Parathyroid adenoma (tissue), 2 donors: ENCODE measurements around the gene SPTBN2.

Source experiments
- H2AFZ ChIP-seq: fragments of 300-600 bp; sonication (generic); one replicate; pipeline ENCODE4 v1.7.0; 2017; ENCODE audit warnings: antibody characterized with exemption, mild to moderate bottlenecking
- H3K27ac ChIP-seq: fragments of 300-600 bp; sonication (generic); one replicate; pipeline ENCODE4 v1.7.0; 2017
- H3K27me3 ChIP-seq: fragments of 300-600 bp; sonication (generic); one replicate; pipeline ENCODE4 v1.7.0; 2017; ENCODE audit warnings: low read length; ENCODE audit not compliant: control insufficient read depth, insufficient read depth
- H3K36me3 ChIP-seq: fragments of 300-600 bp; sonication (generic); one replicate; pipeline ENCODE4 v1.7.0; 2017; ENCODE audit warnings: low read length; ENCODE audit not compliant: control insufficient read depth, insufficient read depth
- H3K4me1 ChIP-seq: fragments of 300-600 bp; sonication (generic); one replicate; pipeline ENCODE4 v1.7.0; 2017; ENCODE audit warnings: control low read depth
- H3K4me2 ChIP-seq: fragments of 300-600 bp; sonication (generic); one replicate; pipeline ENCODE4 v1.7.0; 2017; ENCODE audit warnings: low read length
- H3K4me3 ChIP-seq: fragments of 300-600 bp; sonication (generic); one replicate; pipeline ENCODE4 v1.7.0; 2017; ENCODE audit warnings: low read depth, low read length
- H3K79me2 ChIP-seq: fragments of 300-600 bp; sonication (generic); one replicate; pipeline ENCODE4 v1.7.0; 2017; ENCODE audit warnings: control low read depth
- H3K9ac ChIP-seq: fragments of 300-600 bp; sonication (generic); one replicate; pipeline ENCODE4 v1.7.0; 2017; ENCODE audit warnings: mild to moderate bottlenecking
- H3K9me3 ChIP-seq: fragments of 300-600 bp; sonication (generic); one replicate; pipeline ENCODE4 v1.7.0; 2017; ENCODE audit warnings: low read length; ENCODE audit not compliant: control insufficient read depth
- CTCF ChIP-seq: fragments of 300-600 bp; sonication (generic); IDR thresholded peaks from one replicate; pipeline ENCODE4 v1.7.0; 2017; ENCODE audit warnings: antibody characterized with exemption, mild to moderate bottlenecking
- donor health status: primary hyperparathyroidism.

Gene SPTBN2

GRCh38 chr11:66691311-66691980 lies 37.6 kb downstream of the SPTBN2 start:
- H3K79me2 ChIP-seq = no peaks in the 10 kb centered on the region
- H3K27ac ChIP-seq = no peak overlapping the region
- no peak overlapping the region for H2AFZ ChIP-seq
- H3K36me3 ChIP-seq = no peaks in the 10 kb centered on the region
- H3K9ac ChIP-seq = no peak overlapping the region
- no peaks in the 10 kb centered on the region for H3K27me3 ChIP-seq
- no peak overlapping the region for H3K4me2 ChIP-seq
- no peak overlapping the region for H3K4me3 ChIP-seq
- TF ChIP-seq CTCF = no peak
- H3K9me3 ChIP-seq = no peaks in the 10 kb centered on the region
- H3K4me1 ChIP-seq = no peaks in the 10 kb centered on the region

GRCh38 chr11:66689661-66690590 lies 39.1 kb downstream of the SPTBN2 start:
- H3K4me2 ChIP-seq = no peak overlapping the region

DNA sequence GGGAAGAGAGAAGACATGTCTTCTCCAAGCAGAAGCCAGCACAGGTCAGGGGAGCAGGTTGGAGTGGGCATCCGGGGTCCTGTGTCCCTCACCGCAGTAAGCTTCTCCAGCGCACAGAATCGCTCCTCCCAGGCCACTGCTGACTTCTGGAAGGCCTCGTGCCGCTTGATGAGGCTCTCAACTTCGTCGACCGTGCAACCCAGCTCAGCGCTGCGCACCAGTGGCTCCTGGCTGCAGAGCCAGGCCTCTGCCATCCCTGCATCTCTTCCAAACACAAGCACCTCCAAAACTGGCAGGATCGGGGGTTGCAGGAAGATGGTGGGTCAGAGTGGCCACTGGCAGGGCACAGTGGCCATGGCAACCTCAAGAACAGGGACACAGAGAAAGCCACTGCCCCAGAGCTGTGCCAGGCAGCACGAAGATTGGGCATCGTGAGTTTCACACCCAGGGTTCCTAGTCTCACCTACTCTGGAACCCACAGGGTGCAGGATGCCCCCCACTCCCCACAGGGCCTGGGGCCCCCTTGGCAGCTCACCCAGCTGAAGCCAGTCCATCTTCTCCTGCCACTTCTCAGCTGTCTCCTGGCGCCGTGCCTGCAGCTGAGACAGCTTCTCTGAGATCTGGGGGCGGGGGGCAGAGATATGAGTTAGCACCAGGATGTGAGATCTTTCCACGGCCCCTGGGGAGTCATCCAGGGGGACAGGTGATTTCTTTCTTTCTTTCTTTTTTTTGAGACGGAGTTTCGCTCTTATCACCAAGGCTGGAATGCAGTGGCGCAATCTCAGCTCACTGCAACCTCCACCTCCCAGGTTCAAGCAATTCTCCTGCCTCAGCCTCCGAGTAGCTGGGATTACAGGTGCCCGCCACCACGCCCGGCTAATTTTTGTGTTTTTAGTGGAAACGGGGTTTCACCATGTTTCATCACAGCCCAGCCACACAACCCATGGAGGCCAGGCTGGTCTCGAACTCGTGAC lies 40.2 kb downstream of the SPTBN2 start:
- H3K4me1 ChIP-seq = no peaks in the 10 kb centered on the region
- H3K27me3 ChIP-seq = no peaks in the 10 kb centered on the region
- no peak for TF ChIP-seq CTCF
- H3K9ac ChIP-seq = no peak overlapping the region
- no peak overlapping the region for H3K4me2 ChIP-seq
- H2AFZ ChIP-seq = no peak overlapping the region
- no peaks in the 10 kb centered on the region for H3K9me3 ChIP-seq
- H3K36me3 ChIP-seq = no peaks in the 10 kb centered on the region
- H3K4me3 ChIP-seq = no peak overlapping the region
- H3K79me2 ChIP-seq = no peaks in the 10 kb centered on the region
- H3K27ac ChIP-seq = no peak overlapping the region

More at GRCh38 chr11:66689661-66690590, 39.1 kb downstream of the SPTBN2 start:
- H3K79me2 ChIP-seq = no peaks in the 10 kb centered on the region
- no peak overlapping the region for H3K27ac ChIP-seq
- no peak overlapping the region for H3K4me3 ChIP-seq
- H3K36me3 ChIP-seq = no peaks in the 10 kb centered on the region
- H3K4me1 ChIP-seq = no peaks in the 10 kb centered on the region
- H2AFZ ChIP-seq = no peak overlapping the region
- no peaks in the 10 kb centered on the region for H3K27me3 ChIP-seq
- no peak for TF ChIP-seq CTCF
- no peak overlapping the region for H3K9ac ChIP-seq
- H3K9me3 ChIP-seq = no peaks in the 10 kb centered on the region

DNA sequence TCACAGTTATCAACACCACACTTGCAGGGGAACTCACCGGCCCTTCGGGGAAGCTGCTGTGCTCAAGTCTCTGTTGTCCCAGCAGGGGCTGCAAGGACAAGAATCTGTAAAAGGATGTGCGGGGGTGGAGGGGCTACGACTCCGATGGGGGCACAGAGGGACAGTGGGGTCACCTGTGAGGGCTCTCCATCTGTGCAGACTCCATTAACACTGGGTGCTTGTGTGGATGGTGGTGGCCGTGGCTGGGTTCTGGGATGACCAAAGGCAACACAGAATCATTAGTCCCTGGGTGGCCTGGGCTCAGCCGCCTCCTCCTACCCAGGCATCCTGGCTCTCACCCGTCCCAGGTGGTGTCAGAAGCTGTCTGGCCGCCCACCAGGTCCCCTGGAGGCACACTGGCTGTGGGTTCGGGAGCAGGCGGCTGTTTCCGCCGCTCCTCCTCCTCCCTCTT lies 41.2 kb downstream of the SPTBN2 start:
- no peak overlapping the region for H3K9ac ChIP-seq
- no peaks in the 10 kb centered on the region for H3K9me3 ChIP-seq
- no peaks in the 10 kb centered on the region for H3K4me1 ChIP-seq
- no peaks in the 10 kb centered on the region for H3K36me3 ChIP-seq
- H3K79me2 ChIP-seq = no peaks in the 10 kb centered on the region
- no peak overlapping the region for H3K4me2 ChIP-seq
- H3K27ac ChIP-seq = no peak overlapping the region
- H3K27me3 ChIP-seq = no peaks in the 10 kb centered on the region
- no peak overlapping the region for H2AFZ ChIP-seq
- TF ChIP-seq CTCF = no peak
- H3K4me3 ChIP-seq = no peak overlapping the region
